ENCODE measurements around the gene RPP30.

RPP30 gene

DNA sequence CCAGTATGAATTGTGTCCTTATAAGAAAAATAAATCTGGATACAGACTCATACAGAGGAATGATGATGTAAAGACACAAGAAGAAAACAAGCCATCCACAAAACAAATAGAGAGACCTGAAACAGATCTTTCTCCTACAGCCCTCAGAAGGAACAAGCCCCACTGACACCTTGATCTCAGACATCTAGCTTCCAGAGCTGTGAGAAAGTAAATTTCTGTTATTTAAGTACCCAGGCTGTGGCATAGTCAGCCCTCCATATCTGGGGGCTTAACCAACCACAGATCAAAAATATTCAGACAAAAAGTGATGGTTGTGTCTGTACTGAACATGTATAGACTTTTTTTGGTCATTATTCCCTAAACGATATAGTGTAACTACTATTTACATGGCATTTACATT, 73.0 kb downstream of the RPP30 start:
- no peak for DNase-seq (ENCODE audit: low read depth)

DNA sequence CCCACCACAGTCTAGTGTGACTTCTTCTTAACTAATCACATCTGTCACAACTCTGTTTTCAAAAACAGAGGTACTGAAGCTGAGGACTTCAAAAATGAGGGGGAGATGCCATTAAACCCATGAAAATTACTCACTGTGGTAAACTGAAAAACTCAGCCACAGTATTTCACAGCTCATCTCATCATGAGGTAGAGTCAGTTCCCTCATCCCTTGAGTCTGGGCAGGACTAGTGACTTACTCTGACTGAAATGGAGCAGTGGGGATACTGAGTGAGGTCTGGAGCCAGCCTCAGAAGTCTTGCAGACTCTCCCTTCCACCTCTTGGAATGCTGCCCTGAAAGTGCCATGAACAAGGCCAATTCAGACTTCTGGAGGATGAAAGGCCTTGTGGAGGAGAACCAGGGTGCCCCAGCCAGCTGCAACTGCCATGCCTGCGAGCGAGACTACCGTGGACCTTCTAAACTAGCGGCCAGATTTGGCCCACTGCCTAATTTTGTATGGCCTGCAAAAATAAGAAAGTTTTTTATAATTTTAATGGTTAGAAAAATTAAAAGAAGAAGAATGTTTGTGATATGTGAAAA, 73.8 kb downstream of the RPP30 start:
- DNase-seq (ENCODE audit: low read depth) = no peak

DNA sequence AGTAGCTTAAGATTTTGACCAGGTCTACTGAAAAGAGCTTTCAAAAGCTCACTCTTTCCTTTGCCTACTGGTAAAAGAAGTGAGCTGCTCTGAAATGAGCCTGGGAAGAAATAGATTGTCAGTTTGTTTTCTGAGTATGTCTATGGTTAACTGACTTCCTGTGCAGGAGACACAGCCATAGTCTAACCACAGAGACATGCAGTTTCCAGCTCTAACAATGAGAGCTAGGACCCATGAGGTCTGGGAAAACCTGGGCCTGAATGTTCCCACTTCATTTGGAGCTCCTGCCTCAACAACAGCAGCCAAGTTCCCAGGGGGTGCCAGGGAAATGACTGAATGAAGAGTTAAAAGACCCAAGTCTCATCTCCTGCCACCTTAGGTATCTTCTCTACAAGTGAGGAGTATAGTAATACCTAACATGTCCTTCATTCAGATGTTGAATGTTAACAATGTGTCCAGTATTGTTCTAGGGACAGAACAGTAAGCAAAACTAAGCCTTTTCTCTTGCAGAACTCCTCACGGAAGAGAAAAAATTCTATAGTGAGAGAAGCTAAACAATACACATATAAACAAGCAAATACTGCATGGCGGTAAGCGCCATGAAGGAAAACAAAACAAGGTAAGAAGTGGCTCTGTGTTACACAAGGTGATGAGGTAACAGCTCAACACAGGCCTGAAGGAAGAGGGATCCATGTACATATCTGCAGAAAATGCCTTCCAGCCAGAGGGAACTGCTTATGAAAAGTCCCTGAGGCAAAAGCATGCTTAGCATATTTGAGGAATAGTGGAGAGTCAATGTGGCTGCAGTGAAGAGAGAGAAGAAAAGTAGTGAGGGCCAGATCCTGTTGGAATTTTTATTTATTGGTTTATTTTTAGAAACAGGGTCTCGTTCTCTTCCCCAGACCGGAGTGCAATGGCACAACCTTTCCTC, 75.5 kb downstream of the RPP30 start:
- DNase-seq (ENCODE audit: low read depth) = no peak

Measured in stimulated activated CD8-positive, alpha-beta memory T cell treated with anti-CD3 and anti-CD28 coated beads, Interleukin-12 subunit alpha, Interleukin-12 subunit beta, amount 100 ng/mL, for 1 hour (primary cell).